ENCODE results near the gene OMP.

DNA sequence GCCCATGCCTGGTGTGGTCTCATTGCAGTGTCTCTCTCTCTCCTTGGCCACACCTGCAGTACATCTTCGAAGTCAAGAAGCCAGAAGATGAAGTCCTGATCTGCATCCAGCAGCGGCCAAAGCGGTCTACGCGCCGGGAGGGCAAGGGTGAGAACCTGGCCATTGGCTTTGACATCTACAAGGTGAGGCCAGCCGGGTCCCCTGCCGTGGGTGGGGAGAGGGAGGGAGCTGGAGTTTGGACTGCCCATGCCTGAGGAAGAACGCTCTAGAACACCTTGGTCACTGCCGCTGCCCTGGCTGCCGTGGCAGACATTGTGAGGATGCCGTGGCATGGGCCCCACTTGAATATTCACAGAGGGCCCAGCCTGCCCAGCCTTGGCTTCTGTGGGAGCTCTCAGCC is 16.3 kb downstream of the OMP start:
- TF ChIP-seq, protein P1, sequence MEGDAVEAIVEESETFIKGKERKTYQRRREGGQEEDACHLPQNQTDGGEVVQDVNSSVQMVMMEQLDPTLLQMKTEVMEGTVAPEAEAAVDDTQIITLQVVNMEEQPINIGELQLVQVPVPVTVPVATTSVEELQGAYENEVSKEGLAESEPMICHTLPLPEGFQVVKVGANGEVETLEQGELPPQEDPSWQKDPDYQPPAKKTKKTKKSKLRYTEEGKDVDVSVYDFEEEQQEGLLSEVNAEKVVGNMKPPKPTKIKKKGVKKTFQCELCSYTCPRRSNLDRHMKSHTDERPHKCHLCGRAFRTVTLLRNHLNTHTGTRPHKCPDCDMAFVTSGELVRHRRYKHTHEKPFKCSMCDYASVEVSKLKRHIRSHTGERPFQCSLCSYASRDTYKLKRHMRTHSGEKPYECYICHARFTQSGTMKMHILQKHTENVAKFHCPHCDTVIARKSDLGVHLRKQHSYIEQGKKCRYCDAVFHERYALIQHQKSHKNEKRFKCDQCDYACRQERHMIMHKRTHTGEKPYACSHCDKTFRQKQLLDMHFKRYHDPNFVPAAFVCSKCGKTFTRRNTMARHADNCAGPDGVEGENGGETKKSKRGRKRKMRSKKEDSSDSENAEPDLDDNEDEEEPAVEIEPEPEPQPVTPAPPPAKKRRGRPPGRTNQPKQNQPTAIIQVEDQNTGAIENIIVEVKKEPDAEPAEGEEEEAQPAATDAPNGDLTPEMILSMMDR (conservative IDR thresholded peaks at IDR 0.05; ENCODE audit: low read length) = no peak
- TF ChIP-seq EZH2phosphoT487 (IDR thresholded peaks at IDR 0.05; ENCODE audit: borderline replicate concordance, low read depth, low read length) = no peak

All from OCI-LY7 (cell line).